ENCODE results near the gene SIRT5. TPM values are rescaled to one million over a fixed set of nuclear protein-coding genes. Genes with fewer than 3 reads are reported as not detected.

SIRT5 gene
- total RNA-seq, 2 experiments from 2014 or later, result 9.9 to 10.4 TPM

GRCh38 chr6:13537527-13537897, 36.9 kb upstream of the SIRT5 start:
- no peaks in the 10 kb centered on the region for H3K27me3 Mint-ChIP-seq

GRCh38 chr6:13538084-13538483, 36.3 kb upstream of the SIRT5 start:
- intact Hi-C loops (cut with micrococcal nuclease), result loop anchor here (1.0 kb wide), 1 partner anchor 202 kb away; no protein-coding TSS in a partner anchor
- POLR2A ChIA-PET, result no interaction called here
- H3K4me3 Mint-ChIP-seq, result no peak overlapping the region

More at GRCh38 chr6:13537527-13537897, 36.9 kb upstream of the SIRT5 start:
- Mint-ChIP-seq H3K4me1 (ENCODE audit: low read depth) (no peaks in the 10 kb centered on the region), H3K9me3 (no peaks in the 10 kb centered on the region), H3K4me3 (no peak overlapping the region), H3K36me3 (no peaks in the 10 kb centered on the region), H3K27ac (no peak overlapping the region)
- CTCF ChIA-PET, result interaction anchor here (1.0 to 2.8 kb wide), 5 partner anchors 24 to 200 kb away, joined by 3 to 10 read pairs (median 6); partner anchors contain the start of gene SIRT5
- intact Hi-C loops (cut with micrococcal nuclease), result no loop called here
- no peak for DNase-seq
- POLR2A ChIA-PET, result no interaction called here

GRCh38 chr6:13538600-13538999, 35.8 kb upstream of the SIRT5 start:
- intact Hi-C loops (cut with micrococcal nuclease), result loop anchor here (1.0 kb wide), 1 partner anchor 202 kb away; no protein-coding TSS in a partner anchor
- no peaks in the 10 kb centered on the region for H3K27me3 Mint-ChIP-seq
- CTCF ChIA-PET, result interaction anchor here (0.8 to 2.8 kb wide), 6 partner anchors 23 to 204 kb away, joined by 3 to 10 read pairs (median 4); partner anchors contain the start of gene SIRT5

More at GRCh38 chr6:13538084-13538483, 36.3 kb upstream of the SIRT5 start:
- CTCF ChIA-PET, result interaction anchor here (0.8 to 2.8 kb wide), 6 partner anchors 24 to 203 kb away, joined by 3 to 10 read pairs (median 4); partner anchors contain the start of gene SIRT5
- Mint-ChIP-seq H3K9me3 (no peaks in the 10 kb centered on the region), H3K36me3 (no peaks in the 10 kb centered on the region), H3K4me1 (ENCODE audit: low read depth) (no peaks in the 10 kb centered on the region), H3K27ac (no peak overlapping the region), H3K27me3 (no peaks in the 10 kb centered on the region)
- DNase-seq, result no peak

GRCh38 chr6:13539572-13539971, 34.8 kb upstream of the SIRT5 start:
- Mint-ChIP-seq H3K27ac (no peak overlapping the region), H3K9me3 (no peaks in the 10 kb centered on the region), H3K4me1 (ENCODE audit: low read depth) (no peaks in the 10 kb centered on the region), H3K4me3 (no peak overlapping the region), H3K36me3 (no peaks in the 10 kb centered on the region), H3K27me3 (no peaks in the 10 kb centered on the region)
- ChIA-PET POLR2A (no interaction called here), CTCF (interaction anchor here (0.7 kb wide), 1 partner anchor 206 kb away, joined by 3 read pairs; no protein-coding TSS in a partner anchor)
- DNase-seq, result no peak
- intact Hi-C loops (cut with micrococcal nuclease), result no loop called here

More at GRCh38 chr6:13538600-13538999, 35.8 kb upstream of the SIRT5 start:
- Mint-ChIP-seq H3K27ac (no peak overlapping the region), H3K4me1 (ENCODE audit: low read depth) (no peaks in the 10 kb centered on the region), H3K4me3 (no peak overlapping the region), H3K36me3 (no peaks in the 10 kb centered on the region), H3K9me3 (no peaks in the 10 kb centered on the region)
- POLR2A ChIA-PET, result no interaction called here
- no peak for DNase-seq

- DNase-seq, result no peak
- ChIA-PET POLR2A (no interaction called here), CTCF (interaction anchor here (1.0 kb wide), 1 partner anchor 213 kb away, joined by 3 read pairs; the partner anchor contains the start of gene TBC1D7)
- Mint-ChIP-seq H3K4me3 (no peak overlapping the region), H3K9me3 (no peaks in the 10 kb centered on the region), H3K27me3 (no peaks in the 10 kb centered on the region), H3K4me1 (ENCODE audit: low read depth) (no peaks in the 10 kb centered on the region), H3K36me3 (no peaks in the 10 kb centered on the region), H3K27ac (no peak overlapping the region)
- intact Hi-C loops (cut with micrococcal nuclease), result no loop called here
These were observed 32.9 kb upstream of the SIRT5 start for GRCh38 chr6:13541496-13541895.

- CTCF ChIA-PET, result no interaction called here
- no peaks in the 10 kb centered on the region for H3K27me3 Mint-ChIP-seq
These were observed 29.8 kb upstream of the SIRT5 start for GRCh38 chr6:13544454-13545186.

GRCh38 chr6:13545885-13546284, 28.5 kb upstream of the SIRT5 start:
- Mint-ChIP-seq H3K27ac (no peak overlapping the region), H3K27me3 (no peaks in the 10 kb centered on the region), H3K36me3 (no peaks in the 10 kb centered on the region), H3K4me3 (no peak overlapping the region), H3K4me1 (ENCODE audit: low read depth) (no peaks in the 10 kb centered on the region), H3K9me3 (no peaks in the 10 kb centered on the region)
- ChIA-PET POLR2A (no interaction called here), CTCF (no interaction called here)
- no peak for DNase-seq
- intact Hi-C loops (cut with micrococcal nuclease), result no loop called here

More at GRCh38 chr6:13544454-13545186, 29.8 kb upstream of the SIRT5 start:
- Mint-ChIP-seq H3K36me3 (no peaks in the 10 kb centered on the region), H3K4me1 (ENCODE audit: low read depth) (no peaks in the 10 kb centered on the region), H3K4me3 (no peak overlapping the region), H3K27ac (no peak overlapping the region), H3K9me3 (no peaks in the 10 kb centered on the region)
- DNase-seq, result no peak
- POLR2A ChIA-PET, result no interaction called here
- intact Hi-C loops (cut with micrococcal nuclease), result no loop called here

GRCh38 chr6:13548500-13549210, 25.7 kb upstream of the SIRT5 start:
- H3K9me3 Mint-ChIP-seq, result no peaks in the 10 kb centered on the region
- intact Hi-C loops (cut with micrococcal nuclease), result no loop called here
- no peaks in the 10 kb centered on the region for H3K36me3 Mint-ChIP-seq
- no peak overlapping the region for H3K4me3 Mint-ChIP-seq
- H3K4me1 Mint-ChIP-seq (ENCODE audit: low read depth), result no peaks in the 10 kb centered on the region
- ChIA-PET POLR2A (no interaction called here), CTCF (no interaction called here)
- H3K27me3 Mint-ChIP-seq, result no peaks in the 10 kb centered on the region
- no peak overlapping the region for H3K27ac Mint-ChIP-seq
- DNase-seq, result no peak

- no peak for DNase-seq
- POLR2A ChIA-PET, result no interaction called here
- Mint-ChIP-seq H3K4me1 (ENCODE audit: low read depth) (no peaks in the 10 kb centered on the region), H3K27ac (no peak overlapping the region), H3K9me3 (no peaks in the 10 kb centered on the region), H3K27me3 (no peaks in the 10 kb centered on the region), H3K36me3 (no peaks in the 10 kb centered on the region), H3K4me3 (no peak overlapping the region)
- CTCF ChIA-PET, result interaction anchor here (0.8 kb wide), 1 partner anchor 24 kb away, joined by 3 read pairs; the partner anchor contains the start of gene SIRT5
- intact Hi-C loops (cut with micrococcal nuclease), result no loop called here
These were observed 23.7 kb upstream of the SIRT5 start for GRCh38 chr6:13550656-13551055.

GRCh38 chr6:13553646-13554045, 20.8 kb upstream of the SIRT5 start:
- no peak overlapping the region for H3K4me3 Mint-ChIP-seq
- ChIA-PET POLR2A (no interaction called here), CTCF (no interaction called here)
- H3K4me1 Mint-ChIP-seq (ENCODE audit: low read depth), result no peaks in the 10 kb centered on the region
- no peaks in the 10 kb centered on the region for H3K36me3 Mint-ChIP-seq
- no peak for DNase-seq
- intact Hi-C loops (cut with micrococcal nuclease), result no loop called here
- no peaks in the 10 kb centered on the region for H3K27me3 Mint-ChIP-seq
- H3K27ac Mint-ChIP-seq, result no peak overlapping the region
- H3K9me3 Mint-ChIP-seq, result no peaks in the 10 kb centered on the region

GRCh38 chr6:13554929-13555333, 19.5 kb upstream of the SIRT5 start:
- H3K36me3 Mint-ChIP-seq, result no peaks in the 10 kb centered on the region
- H3K9me3 Mint-ChIP-seq, result no peaks in the 10 kb centered on the region
- POLR2A ChIA-PET, result no interaction called here
- H3K4me1 Mint-ChIP-seq (ENCODE audit: low read depth), result no peaks in the 10 kb centered on the region
- peaks cover 2% of the 10 kb centered on the region for H3K27me3 Mint-ChIP-seq
- intact Hi-C loops (cut with micrococcal nuclease), result no loop called here
- DNase-seq, result no peak
- H3K27ac Mint-ChIP-seq, result no peak overlapping the region
- CTCF ChIA-PET, result no interaction called here
- no peak overlapping the region for H3K4me3 Mint-ChIP-seq

- no peak overlapping the region for H3K27ac Mint-ChIP-seq
- H3K9me3 Mint-ChIP-seq, result no peaks in the 10 kb centered on the region
- H3K36me3 Mint-ChIP-seq, result no peaks in the 10 kb centered on the region
- ChIA-PET CTCF (interaction anchor here (1.0 to 1.4 kb wide), 2 partner anchors 10 to 17 kb away, joined by 4 read pairs; partner anchors contain the start of gene SIRT5), POLR2A (no interaction called here)
- intact Hi-C loops (cut with micrococcal nuclease), result no loop called here
- H3K4me3 Mint-ChIP-seq, result no peak overlapping the region
- H3K27me3 Mint-ChIP-seq, result peaks cover 2% of the 10 kb centered on the region
- no peaks in the 10 kb centered on the region for H3K4me1 Mint-ChIP-seq (ENCODE audit: low read depth)
- DNase-seq, result no peak
These were observed 16.6 kb upstream of the SIRT5 start for GRCh38 chr6:13557841-13558240.

Data from activated CD4-positive, alpha-beta memory T cell treated with anti-CD3 and anti-CD28 coated beads for 36 hours (primary cell).